Effector memory CD8-positive, alpha-beta T cell (primary cell): ENCODE data around the gene TUBGCP6.

Experiments
- ATAC-seq: fragments of 150-1000 bp; cut with Tn5 transposase; replicated peaks from 2 replicates; pipeline ENCODE4 v1.10.0; 2021; ENCODE audit warnings: mild to moderate bottlenecking, moderate library complexity
- DNase-seq, 3 experiments: peaks; one replicate each; pipeline ENCODE4 v3.0.0; 2021
- H3K27ac Mint-ChIP-seq, 2 donors: one replicate each; pipeline ENCODE4 v1.8.0; 2022; ENCODE audit warnings: mild to moderate bottlenecking in 2 of 2, mixed read lengths in 2 of 2, moderate library complexity in 2 of 2
- H3K27me3 Mint-ChIP-seq, 2 donors: one replicate each; pipeline ENCODE4 v1.8.0; 2022; ENCODE audit warnings: mixed read lengths in 2 of 2
- H3K36me3 Mint-ChIP-seq: one replicate; pipeline ENCODE4 v1.8.0; 2022; ENCODE audit warnings: mild to moderate bottlenecking, moderate library complexity, mixed read lengths; ENCODE audit not compliant: insufficient read depth
- H3K4me1 Mint-ChIP-seq, 2 donors: one replicate each; pipeline ENCODE4 v1.8.0; 2022; ENCODE audit warnings: low read depth in 2 of 2, mixed read lengths in 2 of 2
- H3K4me3 Mint-ChIP-seq, 2 donors: one replicate each; pipeline ENCODE4 v1.8.0; 2022; ENCODE audit warnings: mild to moderate bottlenecking in 2 of 2, mixed read lengths in 2 of 2, moderate library complexity in 2 of 2
- H3K9me3 Mint-ChIP-seq, 2 donors: one replicate each; pipeline ENCODE4 v1.8.0; 2022; ENCODE audit warnings: mixed read lengths in 2 of 2

The TUBGCP6 gene

DNA sequence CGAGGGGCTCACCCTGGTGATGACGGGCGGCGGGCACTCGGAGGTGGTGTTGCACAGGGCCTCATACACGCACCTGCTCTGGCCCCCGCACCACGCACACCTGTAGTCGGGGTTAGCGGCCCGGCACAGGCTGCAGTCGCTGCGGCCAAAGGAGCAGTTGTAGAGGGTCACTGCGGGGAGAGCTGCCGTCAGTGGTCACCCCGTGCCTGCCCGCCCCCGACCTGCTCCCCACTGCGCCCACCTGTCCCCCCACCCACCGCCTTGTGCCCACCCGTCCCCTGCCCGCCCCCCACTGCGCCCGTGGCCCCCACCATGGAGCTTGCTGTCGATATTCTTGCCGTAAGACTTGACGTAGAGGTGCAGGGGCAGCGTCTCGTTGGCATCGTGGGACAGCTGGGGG is 39.0 kb upstream of the TUBGCP6 start:
- no peak for DNase-seq
- H3K27ac Mint-ChIP-seq, result no peak overlapping the region
- no peak overlapping the region for H3K4me3 Mint-ChIP-seq

DNA sequence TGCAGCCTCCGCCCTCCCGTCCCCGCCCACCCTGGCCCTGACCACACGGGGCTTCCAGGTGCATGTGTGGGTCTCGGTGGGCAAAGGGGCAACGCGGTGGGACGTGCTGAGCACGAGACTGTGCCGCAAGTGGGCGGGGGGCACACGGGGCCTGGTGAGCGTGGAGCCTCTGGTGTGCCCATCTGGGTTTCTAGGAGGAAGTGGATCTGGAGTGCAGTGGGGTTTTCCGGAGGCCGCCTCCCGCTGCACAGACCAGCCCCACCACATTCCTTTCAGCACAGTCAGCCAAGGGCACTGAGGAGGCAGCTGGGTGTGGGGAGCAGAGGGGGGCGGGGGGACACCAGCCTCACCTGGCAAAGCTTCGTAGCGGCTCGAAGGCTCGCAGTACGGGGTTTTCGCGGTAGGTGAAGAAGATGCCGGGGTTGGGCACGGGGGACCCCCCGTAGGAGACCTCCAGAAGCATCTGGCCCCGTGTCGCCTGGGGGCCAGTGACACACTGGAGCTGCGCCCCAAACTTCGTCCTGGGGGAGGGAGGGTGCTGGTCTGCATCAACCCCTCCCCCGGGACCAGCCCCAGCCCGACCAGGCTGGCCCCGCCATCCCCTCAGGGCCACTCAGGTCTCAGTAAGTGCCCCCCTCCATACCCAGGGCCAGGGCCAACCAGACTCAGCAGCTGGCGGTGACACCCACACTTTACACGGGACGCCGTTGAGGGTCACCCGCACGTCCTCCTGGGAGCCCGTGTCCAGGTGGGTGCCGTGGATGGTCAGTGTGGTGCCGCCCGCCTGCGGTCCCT is 37.7 kb upstream of the TUBGCP6 start:
- DNase-seq, result no peak
- H3K36me3 Mint-ChIP-seq, result peaks cover 4% of the 10 kb centered on the region
- ATAC-seq, result no peak

More for the DNA sequence above, 39.0 kb upstream of the TUBGCP6 start:
- Mint-ChIP-seq H3K4me1 (no peaks in the 10 kb centered on the region), H3K27me3 (peaks cover 0 to 7% of the 10 kb centered on the region in 2 donors), H3K9me3 (no peaks in the 10 kb centered on the region), H3K36me3 (peaks cover 4% of the 10 kb centered on the region)
- no peak for ATAC-seq

DNA sequence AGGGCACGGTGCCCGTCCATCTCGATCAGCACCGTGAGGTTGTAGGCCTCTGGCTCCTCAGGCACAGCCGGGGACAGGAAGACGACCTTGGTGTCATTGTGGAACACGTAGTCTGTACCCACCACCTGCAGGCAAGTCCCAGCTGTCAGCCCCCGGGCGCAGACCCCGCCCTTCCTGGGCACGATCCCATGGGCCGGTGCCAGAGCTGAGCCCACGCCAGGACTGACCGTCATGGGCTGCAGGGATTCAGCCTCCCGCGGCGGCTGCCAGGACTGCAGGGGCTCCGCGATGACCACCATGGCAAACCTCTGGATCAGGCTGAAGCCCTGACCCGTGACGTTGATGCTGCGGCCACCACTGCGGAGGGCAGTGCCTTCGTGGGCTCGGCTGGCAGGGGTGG is 37.1 kb upstream of the TUBGCP6 start:
- Mint-ChIP-seq H3K9me3 (no peaks in the 10 kb centered on the region), H3K4me1 (no peaks in the 10 kb centered on the region), H3K27ac (no peak overlapping the region), H3K27me3 (peaks cover 0 to 7% of the 10 kb centered on the region in 2 donors), H3K4me3 (no peak overlapping the region), H3K36me3 (peaks cover 4% of the 10 kb centered on the region)
- no peak for ATAC-seq
- DNase-seq, result no peak

More for the DNA sequence above, 37.7 kb upstream of the TUBGCP6 start:
- no peaks in the 10 kb centered on the region for H3K4me1 Mint-ChIP-seq
- no peaks in the 10 kb centered on the region for H3K9me3 Mint-ChIP-seq
- H3K27me3 Mint-ChIP-seq, result peaks cover 0 to 7% of the 10 kb centered on the region in 2 donors
- no peak overlapping the region for H3K27ac Mint-ChIP-seq
- H3K4me3 Mint-ChIP-seq, result no peak overlapping the region

DNA sequence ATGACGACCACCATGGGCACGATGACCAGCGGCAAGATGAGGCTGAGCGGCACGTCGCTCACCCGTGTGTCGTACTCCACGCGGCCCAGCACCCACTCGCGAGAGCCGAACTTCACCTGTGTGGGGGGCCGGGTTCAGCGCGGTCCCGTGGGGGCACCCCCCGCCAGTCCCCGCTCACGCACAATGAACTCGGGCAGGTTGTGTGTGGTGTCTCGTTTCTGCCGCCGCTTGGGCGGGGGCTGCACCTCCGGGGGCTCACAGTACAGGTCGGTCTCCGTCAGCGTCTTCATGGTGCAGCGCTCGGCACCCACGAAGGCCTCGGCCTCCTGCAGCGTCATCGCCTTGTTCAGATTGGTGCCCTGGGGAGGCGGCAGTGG is 36.5 kb upstream of the TUBGCP6 start:
- Mint-ChIP-seq H3K4me1 (no peaks in the 10 kb centered on the region), H3K27me3 (peaks cover 0 to 7% of the 10 kb centered on the region in 2 donors), H3K36me3 (peaks cover 7% of the 10 kb centered on the region), H3K4me3 (no peak overlapping the region), H3K27ac (no peak overlapping the region), H3K9me3 (no peaks in the 10 kb centered on the region)
- ATAC-seq (no peak), DNase-seq (no peak)

DNA sequence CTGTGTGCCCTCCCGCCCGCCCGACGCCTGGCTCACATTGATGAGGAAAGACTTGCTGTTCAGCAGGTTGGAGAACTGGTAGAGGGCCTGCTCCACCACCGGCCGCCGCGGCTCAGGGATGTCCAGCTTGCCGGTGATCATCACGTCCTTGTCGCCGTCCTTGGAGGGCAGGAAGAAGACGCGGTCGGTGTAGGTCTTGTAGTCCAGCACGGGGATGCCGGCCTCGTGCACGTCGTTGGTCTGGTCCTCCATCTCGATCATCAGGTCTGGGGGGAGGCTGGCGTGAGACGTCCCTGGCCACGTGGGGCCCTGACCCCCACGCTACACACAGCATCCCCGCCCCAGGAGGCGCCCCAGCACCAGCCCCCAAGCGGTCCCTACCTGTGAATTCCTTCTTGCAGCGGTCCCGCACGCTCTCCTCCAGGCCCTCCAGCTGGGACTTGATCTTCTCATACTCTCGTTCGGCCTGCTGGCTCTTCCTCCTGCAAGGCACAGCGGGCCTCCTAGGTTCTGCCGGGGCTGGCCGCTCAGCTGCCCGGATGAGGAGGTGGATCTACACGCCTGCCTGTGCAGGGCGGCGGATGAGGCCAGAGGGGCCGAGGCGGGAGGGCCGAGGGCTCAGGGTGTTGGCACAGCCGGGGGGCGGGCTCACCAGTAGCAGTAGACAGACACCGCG is 36.0 kb upstream of the TUBGCP6 start:
- Mint-ChIP-seq H3K36me3 (peaks cover 8% of the 10 kb centered on the region), H3K27me3 (peaks cover 0 to 7% of the 10 kb centered on the region in 2 donors), H3K4me3 (no peak overlapping the region), H3K27ac (no peak overlapping the region), H3K9me3 (no peaks in the 10 kb centered on the region), H3K4me1 (no peaks in the 10 kb centered on the region)
- ATAC-seq (no peak), DNase-seq (no peak)

DNA sequence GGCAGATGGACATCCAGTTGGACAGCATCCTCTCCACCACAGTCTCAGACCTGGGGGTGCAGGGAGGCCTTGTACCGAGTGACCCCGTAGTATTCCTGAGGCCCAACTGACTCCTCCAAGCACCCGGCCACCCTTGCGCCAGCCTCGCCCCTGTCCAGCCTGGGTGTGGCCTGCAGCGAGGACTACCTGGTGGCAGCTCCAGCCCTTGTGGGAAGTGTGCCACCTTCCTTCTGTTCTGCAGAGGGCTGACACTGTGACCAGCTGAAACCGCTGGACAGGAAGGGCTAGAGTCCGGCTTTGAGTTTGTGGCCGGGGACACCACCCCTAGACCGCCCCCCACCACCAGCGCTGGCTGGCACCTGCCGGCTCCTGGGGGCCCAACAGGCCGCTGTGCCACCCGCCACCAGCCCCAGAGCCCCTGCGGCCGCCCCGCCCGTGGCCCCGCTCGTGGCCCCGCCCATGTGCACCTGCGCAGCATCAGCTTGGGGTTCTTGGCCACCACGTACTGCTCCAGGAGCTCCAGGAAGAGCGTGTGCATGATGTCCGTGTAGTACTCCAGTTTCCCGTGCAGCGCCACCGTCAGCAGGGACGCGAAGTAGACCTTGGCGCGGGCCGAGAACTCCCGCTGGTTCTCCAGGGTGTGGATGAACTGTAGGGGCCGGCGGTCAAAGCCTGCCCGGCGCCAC is 35.3 kb upstream of the TUBGCP6 start:
- Mint-ChIP-seq H3K4me1 (no peaks in the 10 kb centered on the region), H3K36me3 (peaks cover 13% of the 10 kb centered on the region), H3K9me3 (no peaks in the 10 kb centered on the region), H3K4me3 (no peak overlapping the region), H3K27me3 (peaks cover 0 to 7% of the 10 kb centered on the region in 2 donors), H3K27ac (no peak overlapping the region)
- ATAC-seq (no peak), DNase-seq (no peak)

DNA sequence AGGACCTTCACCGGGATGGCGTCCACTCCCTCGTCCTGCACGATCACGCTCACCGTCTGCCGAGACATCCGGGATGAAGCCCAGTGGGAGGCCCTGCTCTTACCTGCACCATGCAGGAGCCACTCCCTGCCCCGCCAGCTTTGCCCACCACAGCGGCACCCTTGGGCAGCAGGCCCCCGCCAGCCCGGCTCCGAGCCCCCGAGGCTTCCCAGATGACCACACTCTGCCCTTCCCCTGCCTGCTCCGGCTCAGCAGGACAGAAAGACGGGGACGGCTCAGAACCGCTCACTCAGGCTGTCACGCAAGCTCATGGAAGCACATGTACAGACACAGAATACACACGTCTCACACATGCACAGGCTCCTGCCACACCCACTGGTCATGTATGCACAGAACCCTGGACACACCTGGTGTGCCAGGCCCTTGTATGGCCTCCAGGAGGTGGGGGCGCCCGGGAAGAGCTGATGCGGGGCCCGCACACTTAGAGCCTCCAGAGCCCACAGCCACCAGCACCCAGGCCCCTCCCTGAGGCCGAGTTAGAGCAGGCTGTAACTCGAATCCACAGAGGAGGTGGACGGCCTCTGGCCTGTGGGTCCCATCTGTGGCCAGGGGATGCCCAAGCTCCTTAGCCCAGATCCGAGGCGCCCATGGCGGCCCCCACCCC is 34.3 kb upstream of the TUBGCP6 start:
- ATAC-seq (no peak), DNase-seq (no peak)
- H3K4me3 Mint-ChIP-seq, result no peak overlapping the region
- H3K27ac Mint-ChIP-seq, result no peak overlapping the region
- H3K27me3 Mint-ChIP-seq, result peaks cover 0 to 2% of the 10 kb centered on the region in 2 donors
- H3K4me1 Mint-ChIP-seq, result peaks cover 2 to 4% of the 10 kb centered on the region in 2 donors
- peaks cover 15% of the 10 kb centered on the region for H3K36me3 Mint-ChIP-seq
- no peaks in the 10 kb centered on the region for H3K9me3 Mint-ChIP-seq

DNA sequence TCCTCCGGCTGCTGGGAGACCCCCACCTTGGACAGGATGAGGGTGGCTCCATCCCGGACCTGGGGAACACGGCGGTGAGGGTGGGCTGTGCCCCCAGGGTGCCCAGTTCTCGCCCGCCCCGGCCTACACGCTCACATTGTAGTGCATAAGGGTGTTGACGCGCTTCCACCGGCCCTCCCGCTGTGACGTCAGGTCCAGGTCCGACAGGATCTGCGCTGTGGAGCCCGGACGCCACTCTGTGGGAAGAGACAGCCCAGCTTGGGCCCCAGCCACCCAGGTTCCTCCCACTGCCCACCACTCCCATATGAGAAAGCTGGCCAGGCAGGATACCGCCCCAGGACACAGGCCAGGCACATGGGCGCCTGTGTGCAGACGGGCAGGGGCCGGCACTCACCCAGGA is 33.6 kb upstream of the TUBGCP6 start:
- no peak overlapping the region for H3K27ac Mint-ChIP-seq

DNA sequence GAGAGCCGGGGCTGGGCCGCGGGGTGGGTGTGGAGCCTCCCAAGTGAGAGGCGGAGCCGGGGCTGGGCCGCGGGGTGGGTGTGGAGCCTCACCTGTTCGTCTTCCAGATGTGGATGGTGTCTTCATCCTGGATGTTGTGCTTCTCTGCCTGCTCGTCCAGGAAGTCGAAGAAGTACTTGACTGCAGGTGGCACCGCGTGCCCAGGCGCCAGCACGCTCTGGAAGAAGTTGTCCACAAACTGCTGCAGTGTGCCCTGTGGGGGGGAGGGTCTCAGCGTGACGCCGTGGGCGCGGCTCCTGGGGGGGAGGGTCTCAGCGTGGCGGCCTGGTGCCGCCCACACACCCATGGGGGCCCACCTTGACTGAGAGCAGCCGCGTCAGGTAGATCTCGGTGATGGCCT is 32.9 kb upstream of the TUBGCP6 start:
- Mint-ChIP-seq H3K27ac (no peak overlapping the region), H3K4me1 (peaks cover 4 to 8% of the 10 kb centered on the region in 2 donors), H3K4me3 (no peak overlapping the region), H3K9me3 (no peaks in the 10 kb centered on the region), H3K36me3 (peaks cover 15% of the 10 kb centered on the region), H3K27me3 (peaks cover 0 to 7% of the 10 kb centered on the region in 2 donors)
- ATAC-seq (no peak), DNase-seq (no peak)

More for the DNA sequence above, 33.6 kb upstream of the TUBGCP6 start:
- peaks cover 0 to 7% of the 10 kb centered on the region in 2 donors for H3K27me3 Mint-ChIP-seq
- DNase-seq (no peak), ATAC-seq (no peak)
- peaks cover 4 to 7% of the 10 kb centered on the region in 2 donors for H3K4me1 Mint-ChIP-seq
- no peaks in the 10 kb centered on the region for H3K9me3 Mint-ChIP-seq
- no peak overlapping the region for H3K4me3 Mint-ChIP-seq
- peaks cover 15% of the 10 kb centered on the region for H3K36me3 Mint-ChIP-seq

DNA sequence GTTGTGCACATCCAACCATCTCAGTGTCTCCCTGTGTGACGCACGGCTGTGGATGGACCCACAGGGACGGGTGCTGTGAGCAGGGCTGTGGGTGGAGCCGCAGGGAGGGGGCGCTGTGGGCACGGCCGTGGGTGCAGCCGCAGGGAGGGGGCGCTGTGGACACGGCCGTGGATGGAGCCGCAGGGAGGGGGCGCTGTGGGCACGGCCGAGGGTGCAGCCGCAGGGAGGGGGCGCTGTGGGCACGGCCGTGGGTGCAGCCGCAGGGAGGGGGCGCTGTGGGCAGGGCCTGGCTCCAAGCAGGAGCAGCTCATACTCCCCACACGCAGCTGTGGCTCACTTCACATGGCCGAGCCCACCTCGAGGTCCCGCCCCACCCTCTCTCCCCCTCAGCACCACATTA is 31.3 kb upstream of the TUBGCP6 start:
- peak; percentile 75 for ATAC-seq
- H3K36me3 Mint-ChIP-seq, result peaks cover 15% of the 10 kb centered on the region
- no peak overlapping the region for H3K4me3 Mint-ChIP-seq
- peak; percentile 35 to 44 (median 41) for DNase-seq
- H3K4me1 Mint-ChIP-seq, result peaks cover 4 to 10% of the 10 kb centered on the region in 2 donors
- H3K27me3 Mint-ChIP-seq, result peaks cover 0 to 7% of the 10 kb centered on the region in 2 donors
- H3K27ac Mint-ChIP-seq, result no peak overlapping the region
- H3K9me3 Mint-ChIP-seq, result no peaks in the 10 kb centered on the region

DNA sequence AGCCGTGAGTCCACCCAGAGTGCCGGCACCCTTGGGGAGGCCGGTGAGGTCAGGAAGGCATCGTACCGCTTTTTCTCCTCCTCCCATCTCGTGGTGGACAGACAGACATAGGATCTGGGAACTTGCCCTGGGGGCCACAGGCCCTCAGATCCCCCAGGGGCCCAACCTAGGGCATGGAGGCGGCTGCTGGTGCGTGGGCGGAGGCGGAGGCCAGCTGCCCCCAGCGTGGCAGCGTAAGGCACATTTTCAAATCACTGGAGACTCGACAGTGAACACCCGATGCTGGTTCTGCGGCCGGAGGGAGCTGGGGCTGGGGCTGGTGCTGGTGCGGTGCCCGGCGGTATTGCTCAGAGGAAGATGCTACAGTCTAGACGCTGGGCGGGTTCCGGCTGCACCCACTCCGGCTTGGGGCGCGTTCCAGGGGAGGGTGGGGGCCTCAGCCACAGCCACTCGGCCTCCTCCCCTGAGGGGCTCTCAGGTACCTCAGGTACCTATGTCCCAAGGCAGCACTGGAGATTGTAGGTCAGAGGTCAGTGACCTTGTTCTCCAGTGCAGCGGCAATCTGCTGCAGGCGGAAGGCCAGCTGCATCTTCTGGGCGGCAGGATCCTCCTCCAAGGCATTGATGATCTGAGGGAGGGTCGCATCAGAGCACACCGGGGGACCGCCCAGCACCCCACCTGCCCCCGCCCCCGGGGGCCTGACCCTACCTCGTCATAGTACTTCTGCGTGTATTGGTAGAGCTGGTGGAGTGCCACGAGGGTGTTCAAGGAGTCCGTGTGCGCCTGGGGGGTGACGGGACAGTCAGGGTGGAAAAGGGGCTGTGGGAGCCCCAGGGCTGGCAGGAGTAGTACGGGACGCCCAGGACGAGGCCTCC is 30.6 kb upstream of the TUBGCP6 start:
- Mint-ChIP-seq H3K4me3 (peak overlapping the region in 1 of 2 donors; percentile 25), H3K27me3 (peaks cover 0 to 7% of the 10 kb centered on the region in 2 donors), H3K4me1 (peaks cover 8 to 13% of the 10 kb centered on the region in 2 donors), H3K9me3 (no peaks in the 10 kb centered on the region), H3K27ac (no peak overlapping the region), H3K36me3 (peaks cover 12% of the 10 kb centered on the region)
- DNase-seq, result no peak
- no peak for ATAC-seq

DNA sequence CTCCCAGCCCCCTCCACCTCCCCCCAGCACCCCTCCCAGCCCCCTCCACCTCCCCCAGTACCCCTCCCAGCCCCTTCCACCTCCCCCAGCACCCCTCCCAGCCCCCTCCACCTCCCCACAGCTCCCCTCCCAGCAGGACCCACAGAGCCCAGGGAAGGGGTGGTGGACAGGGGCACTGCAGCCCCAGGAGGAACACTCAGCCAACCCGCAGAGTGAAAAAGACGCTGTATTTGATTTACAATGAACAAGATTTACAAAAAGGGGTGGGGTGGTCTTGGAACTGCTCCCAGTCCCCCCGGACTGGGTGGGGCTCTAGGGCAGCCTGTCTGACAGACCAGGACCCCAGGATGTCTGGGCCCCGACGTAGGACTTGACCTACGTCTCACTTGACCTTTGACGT is 29.9 kb upstream of the TUBGCP6 start:
- H3K27me3 Mint-ChIP-seq, result peaks cover 0 to 7% of the 10 kb centered on the region in 2 donors
- peaks cover 12% of the 10 kb centered on the region for H3K36me3 Mint-ChIP-seq
- H3K9me3 Mint-ChIP-seq, result no peaks in the 10 kb centered on the region
- H3K27ac Mint-ChIP-seq, result no peak overlapping the region
- ATAC-seq (no peak), DNase-seq (no peak)
- peaks cover 8 to 13% of the 10 kb centered on the region in 2 donors for H3K4me1 Mint-ChIP-seq
- no peak overlapping the region for H3K4me3 Mint-ChIP-seq
